GM19468 (cell line): Measurements from ENCODE around the gene GPHA2.

Experiments used
- ATAC-seq: cut with Tn5 transposase; IDR thresholded peaks from one replicate; pipeline ENCODE4 v1.9.1; 2021; ENCODE audit warnings: mild to moderate bottlenecking, moderate library complexity, moderate number of reproducible peaks; ENCODE audit not compliant: unreplicated experiment; ENCODE audit errors: extremely low read depth

GPHA2 gene

GRCh38 chr11:64893194-64894069 lies 42.3 kb downstream of the GPHA2 start:
- ATAC-seq: no peak

GRCh38 chr11:64892838-64893193 lies 42.9 kb downstream of the GPHA2 start:
- no peak for ATAC-seq

GRCh38 chr11:64892411-64892831 lies 43.3 kb downstream of the GPHA2 start:
- ATAC-seq: no peak

- ATAC-seq: no peak
Observed at GRCh38 chr11:64891880-64892279, 43.8 kb downstream of the GPHA2 start.

- ATAC-seq: no peak
Observed at GRCh38 chr11:64891215-64891848, 44.4 kb downstream of the GPHA2 start.

GRCh38 chr11:64890522-64890939 lies 45.2 kb downstream of the GPHA2 start:
- ATAC-seq: no peak

GRCh38 chr11:64888729-64889511 lies 46.8 kb downstream of the GPHA2 start:
- ATAC-seq: no peak

- ATAC-seq: no peak
Observed at GRCh38 chr11:64888406-64888728, 47.3 kb downstream of the GPHA2 start.

- no peak for ATAC-seq
Observed at GRCh38 chr11:64887757-64888405, 47.8 kb downstream of the GPHA2 start.

- no peak for ATAC-seq
Observed at GRCh38 chr11:64887234-64887756, 48.4 kb downstream of the GPHA2 start.

GRCh38 chr11:64885367-64886286 lies 50.1 kb downstream of the GPHA2 start:
- ATAC-seq: no peak
